ENCODE results near the gene TUBGCP2.
A peak's percentile ranks its signal among the peaks of the same experiment; 100 is the strongest.
"Not testable (repeated sequence)": the region's sequence is repeated elsewhere in the genome, so short reads cannot be mapped to it uniquely, and the experiment has no call there.

Gene TUBGCP2

GRCh38 chr10:133267829-133268228 lies 40.8 kb downstream of the TUBGCP2 start:
- no peak for DNase-seq (ENCODE audit: low read depth in 1 of 2, low spot score in 1 of 2)

- no peak for DNase-seq (ENCODE audit: low read depth in 1 of 2, low spot score in 1 of 2)
Observed at GRCh38 chr10:133267293-133267692, 41.4 kb downstream of the TUBGCP2 start.

GRCh38 chr10:133266056-133266795 lies 42.4 kb downstream of the TUBGCP2 start:
- no peak for DNase-seq (ENCODE audit: low read depth in 1 of 2, low spot score in 1 of 2)

GRCh38 chr10:133265052-133265451 lies 43.6 kb downstream of the TUBGCP2 start:
- DNase-seq (ENCODE audit: low read depth in 1 of 2, low spot score in 1 of 2), result not testable (repeated sequence)

GRCh38 chr10:133264461-133264860 lies 44.2 kb downstream of the TUBGCP2 start:
- no peak for DNase-seq (ENCODE audit: low read depth in 1 of 2, low spot score in 1 of 2)

GRCh38 chr10:133263674-133264073 lies 45.0 kb downstream of the TUBGCP2 start:
- DNase-seq (ENCODE audit: low read depth in 1 of 2, low spot score in 1 of 2), result no peak

- DNase-seq (ENCODE audit: low read depth in 1 of 2, low spot score in 1 of 2), result no peak
Observed at GRCh38 chr10:133262696-133263095, 46.0 kb downstream of the TUBGCP2 start.

GRCh38 chr10:133261726-133262325 lies 46.8 kb downstream of the TUBGCP2 start:
- DNase-seq (ENCODE audit: low read depth in 1 of 2, low spot score in 1 of 2), result peak; percentile 72 to 77

GRCh38 chr10:133260895-133261725 lies 47.6 kb downstream of the TUBGCP2 start:
- DNase-seq (ENCODE audit: low read depth in 1 of 2, low spot score in 1 of 2), result peak in 1 of 2 donors; percentile 50

GRCh38 chr10:133259602-133259989 lies 49.1 kb downstream of the TUBGCP2 start:
- DNase-seq (ENCODE audit: low read depth in 1 of 2, low spot score in 1 of 2), result no peak

- DNase-seq (ENCODE audit: low read depth in 1 of 2, low spot score in 1 of 2), result peak; percentile 57 to 58
Observed at GRCh38 chr10:133258818-133259601, 49.7 kb downstream of the TUBGCP2 start.

- no peak for DNase-seq (ENCODE audit: low read depth in 1 of 2, low spot score in 1 of 2)
Observed at GRCh38 chr10:133258066-133258817, 50.4 kb downstream of the TUBGCP2 start.

- no peak for DNase-seq (ENCODE audit: low read depth in 1 of 2, low spot score in 1 of 2)
Observed at GRCh38 chr10:133257489-133258065, 51.1 kb downstream of the TUBGCP2 start.

- no peak for DNase-seq (ENCODE audit: low read depth in 1 of 2, low spot score in 1 of 2)
Observed at GRCh38 chr10:133255323-133255722, 53.3 kb downstream of the TUBGCP2 start.

GRCh38 chr10:133254421-133255120 lies 54.1 kb downstream of the TUBGCP2 start:
- DNase-seq (ENCODE audit: low read depth in 1 of 2, low spot score in 1 of 2), result no peak

- DNase-seq (ENCODE audit: low read depth in 1 of 2, low spot score in 1 of 2), result no peak
Observed at GRCh38 chr10:133253361-133253955, 55.2 kb downstream of the TUBGCP2 start.

GRCh38 chr10:133252223-133252552 lies 56.5 kb downstream of the TUBGCP2 start:
- DNase-seq (ENCODE audit: low read depth in 1 of 2, low spot score in 1 of 2), result no peak

GRCh38 chr10:133251388-133252222 lies 57.1 kb downstream of the TUBGCP2 start:
- no peak for DNase-seq (ENCODE audit: low read depth in 1 of 2, low spot score in 1 of 2)

Data from stimulated activated CD4-positive, alpha-beta T cell treated with anti-CD3 and anti-CD28 coated beads, Interleukin-15, amount 100 ng/mL, for 1 hour (primary cell).